ENCODE data around the gene EXOSC1. TPM values are rescaled to one million over a fixed set of nuclear protein-coding genes. Genes with fewer than 3 reads are reported as not detected.

The EXOSC1 gene
- total RNA-seq, 1 donor from 2014 or later = 15.8 TPM

Other genes starting within 250 kb of the EXOSC1 start
- gene ARHGAP19, start 153.4 kb downstream of the EXOSC1 start, total RNA-seq = 4.4 TPM
- 1.6 TPM for gene FRAT1, start 126.7 kb downstream of the EXOSC1 start, total RNA-seq
- gene FRAT2, start 111.3 kb downstream of the EXOSC1 start, total RNA-seq = 4.8 TPM
- gene RRP12, start 44.7 kb downstream of the EXOSC1 start, total RNA-seq = 23.5 TPM
- gene PGAM1, start 19.8 kb downstream of the EXOSC1 start, total RNA-seq = 331 TPM
- 25.5 TPM for gene ZDHHC16, start 169 bp upstream of the EXOSC1 start, total RNA-seq
- gene MMS19, start 52.4 kb upstream of the EXOSC1 start, total RNA-seq = 46.7 TPM
- 25.5 TPM for gene UBTD1, start 52.9 kb upstream of the EXOSC1 start, total RNA-seq
- 138 TPM for gene ANKRD2, start 126.8 kb upstream of the EXOSC1 start, total RNA-seq
- gene HOGA1, start 138.4 kb upstream of the EXOSC1 start, total RNA-seq = 20.4 TPM
- gene C10orf62, start 143.7 kb upstream of the EXOSC1 start, total RNA-seq = 0.51 TPM
- gene MORN4, start 187.5 kb upstream of the EXOSC1 start, total RNA-seq = 17.7 TPM
- 18.0 TPM for gene PI4K2A, start 194.7 kb upstream of the EXOSC1 start, total RNA-seq
- gene AVPI1, start 241.2 kb upstream of the EXOSC1 start, total RNA-seq = 6.3 TPM

Measured in cardiac septum (tissue), 1 donor.